DMS79 treated with DMSO at 0.1 percent for 48 hours (cell line): ENCODE results near the gene TRPM3.
"Not testable (repeated sequence)": the region's sequence is repeated elsewhere in the genome, so short reads cannot be mapped to it uniquely, and the experiment has no call there.

Experiments
- DNase-seq: peaks from one replicate; lab custom pipeline; 2025; lab: John Stamatoyannopoulos, UW

TRPM3 gene

GRCh38 chr9:70749066-70749465 lies 372.4 kb downstream of the TRPM3 start:
- no peak for DNase-seq

GRCh38 chr9:70747261-70747718 lies 374.1 kb downstream of the TRPM3 start:
- peak; percentile 8 for DNase-seq

- peak; percentile 11 for DNase-seq
Measured at GRCh38 chr9:70746760-70747159, 374.7 kb downstream of the TRPM3 start.

- no peak for DNase-seq
Measured at GRCh38 chr9:70746316-70746715, 375.1 kb downstream of the TRPM3 start.

- not testable (repeated sequence) for DNase-seq
Measured at GRCh38 chr9:70724794-70725193, 396.6 kb downstream of the TRPM3 start.

GRCh38 chr9:70724025-70724424 lies 397.4 kb downstream of the TRPM3 start:
- not testable (repeated sequence) for DNase-seq

- DNase-seq = not testable (repeated sequence)
Measured at GRCh38 chr9:70706797-70707196, 414.6 kb downstream of the TRPM3 start.

- no peak for DNase-seq
Measured at GRCh38 chr9:70701163-70701562, 420.3 kb downstream of the TRPM3 start.

GRCh38 chr9:70696694-70697335 lies 424.6 kb downstream of the TRPM3 start:
- no peak for DNase-seq

GRCh38 chr9:70694758-70695157 lies 426.7 kb downstream of the TRPM3 start:
- no peak for DNase-seq

- no peak for DNase-seq
Measured at GRCh38 chr9:70693186-70693585, 428.2 kb downstream of the TRPM3 start.

- DNase-seq = no peak
Measured at GRCh38 chr9:70692431-70692830, 429.0 kb downstream of the TRPM3 start.

GRCh38 chr9:70688704-70689103 lies 432.7 kb downstream of the TRPM3 start:
- DNase-seq = no peak

- no peak for DNase-seq
Measured at GRCh38 chr9:70683841-70684240, 437.6 kb downstream of the TRPM3 start.

- no peak for DNase-seq
Measured at GRCh38 chr9:70682298-70682697, 439.1 kb downstream of the TRPM3 start.

- no peak for DNase-seq
Measured at GRCh38 chr9:70679845-70680244, 441.6 kb downstream of the TRPM3 start.

- DNase-seq = no peak
Measured at GRCh38 chr9:70678153-70678552, 443.3 kb downstream of the TRPM3 start.

- no peak for DNase-seq
Measured at GRCh38 chr9:70677055-70677735, 444.2 kb downstream of the TRPM3 start.

- no peak for DNase-seq
Measured at GRCh38 chr9:70675868-70676370, 445.5 kb downstream of the TRPM3 start.

- no peak for DNase-seq
Measured at GRCh38 chr9:70673844-70674243, 447.6 kb downstream of the TRPM3 start.

GRCh38 chr9:70672161-70672649 lies 449.2 kb downstream of the TRPM3 start:
- DNase-seq = no peak

- no peak for DNase-seq
Measured at GRCh38 chr9:70668751-70669150, 452.7 kb downstream of the TRPM3 start.

- DNase-seq = no peak
Measured at GRCh38 chr9:70658765-70659164, 462.7 kb downstream of the TRPM3 start.
